KG1 (cell line): ENCODE measurements around the gene MMP21.

ENCODE experiments used
- DNase-seq: peaks from one replicate; lab custom pipeline; 2025; lab: John Stamatoyannopoulos, UW

Gene MMP21

GRCh38 chr10:125765835-125766234, 9.8 kb downstream of the MMP21 start:
- no peak for DNase-seq

DNA sequence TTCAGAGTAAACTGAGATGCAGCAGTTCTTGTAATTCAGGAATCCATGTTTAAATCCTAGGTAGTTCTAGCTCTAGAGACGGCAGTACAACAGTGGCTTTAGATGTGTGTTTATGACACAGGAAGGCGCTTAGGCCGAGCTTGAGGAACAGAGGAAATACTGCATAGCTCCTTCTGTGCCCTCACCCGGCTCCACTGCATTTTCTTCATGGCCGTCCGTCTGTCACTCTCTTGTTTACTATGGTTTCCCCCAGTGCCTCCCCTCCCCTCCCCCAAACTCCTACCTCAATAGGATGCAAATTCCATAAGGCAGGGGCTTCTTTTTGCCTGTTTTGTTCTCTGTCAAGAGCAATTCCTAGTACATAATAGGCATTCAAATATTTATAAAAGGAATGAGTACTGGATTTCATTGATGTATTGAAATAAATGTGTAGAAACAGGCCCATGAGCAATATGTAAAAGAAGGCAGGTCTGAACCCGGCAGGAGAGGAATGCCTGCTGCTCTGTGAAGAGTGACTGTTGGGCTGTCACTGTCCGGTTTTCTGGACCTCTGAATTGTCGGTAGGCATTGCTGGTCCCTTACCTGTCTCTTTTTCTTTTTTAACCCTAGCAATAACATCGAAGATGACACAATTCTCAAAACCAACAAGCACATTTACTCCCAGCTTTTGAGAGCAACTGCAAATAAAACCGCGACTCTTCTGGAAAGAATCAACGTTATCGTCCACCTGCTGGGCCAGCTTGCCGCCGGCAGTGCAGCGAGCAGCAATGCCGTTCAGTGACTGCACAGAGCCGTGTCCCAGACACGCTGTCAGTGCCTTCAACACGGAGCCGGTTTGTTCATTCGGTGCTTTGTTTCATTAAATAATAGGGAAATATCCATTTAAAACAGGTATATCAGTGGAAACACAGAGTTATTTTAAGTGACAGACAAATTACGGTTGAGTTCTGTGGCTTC, 12.7 kb downstream of the MMP21 start:
- DNase-seq: no peak

- no peak for DNase-seq
These were observed 13.7 kb downstream of the MMP21 start for GRCh38 chr10:125761961-125762360.

GRCh38 chr10:125757742-125758141, 17.9 kb downstream of the MMP21 start:
- no peak for DNase-seq

- no peak for DNase-seq
These were observed 18.7 kb downstream of the MMP21 start for GRCh38 chr10:125756853-125757487.

- no peak for DNase-seq
These were observed 19.4 kb downstream of the MMP21 start for GRCh38 chr10:125756196-125756595.

GRCh38 chr10:125747417-125747816, 28.2 kb downstream of the MMP21 start:
- no peak for DNase-seq

GRCh38 chr10:125744909-125745308, 30.7 kb downstream of the MMP21 start:
- no peak for DNase-seq

DNA sequence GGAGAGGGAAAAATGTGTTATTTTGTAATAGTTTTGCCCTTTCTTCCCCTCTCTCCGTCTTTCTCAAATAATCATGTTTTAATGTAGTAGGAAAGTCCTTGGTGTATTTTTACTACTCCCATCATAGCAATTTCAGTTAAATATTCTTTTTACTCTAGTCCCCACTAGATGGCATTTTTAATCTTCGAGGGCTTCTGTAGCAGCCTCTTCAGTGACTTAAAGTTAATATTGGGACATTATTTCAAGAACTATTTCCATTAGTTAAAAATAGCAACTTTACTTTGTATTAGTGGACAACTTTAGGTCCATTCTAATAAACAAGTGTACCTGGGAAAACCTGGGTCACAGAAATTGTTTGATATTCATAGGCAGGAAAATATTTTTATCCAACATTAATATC, 33.2 kb downstream of the MMP21 start:
- no peak for DNase-seq

GRCh38 chr10:125739994-125740679, 35.5 kb downstream of the MMP21 start:
- DNase-seq: no peak

DNA sequence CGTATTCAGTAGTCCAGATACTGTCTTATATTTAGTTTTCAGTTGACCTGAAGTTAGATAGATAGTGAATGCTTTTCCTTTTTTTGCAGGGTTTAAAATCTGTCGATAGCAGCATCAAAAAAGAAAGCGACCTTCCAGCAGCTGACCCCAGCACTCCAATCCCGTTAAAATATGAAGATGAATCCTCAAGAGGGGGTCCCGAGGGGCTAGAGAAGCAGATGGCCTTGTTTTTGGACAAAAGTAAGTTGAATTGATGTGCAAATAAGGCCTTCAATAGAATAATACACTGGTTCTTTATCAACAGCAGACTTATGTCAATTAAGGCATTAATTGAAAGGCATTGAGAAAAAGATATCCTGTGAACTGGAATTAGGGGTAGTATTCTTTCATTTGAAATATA, 37.4 kb downstream of the MMP21 start:
- DNase-seq: no peak

GRCh38 chr10:125734823-125735222, 40.8 kb downstream of the MMP21 start:
- DNase-seq: no peak

GRCh38 chr10:125734148-125734547, 41.5 kb downstream of the MMP21 start:
- no peak for DNase-seq

DNA sequence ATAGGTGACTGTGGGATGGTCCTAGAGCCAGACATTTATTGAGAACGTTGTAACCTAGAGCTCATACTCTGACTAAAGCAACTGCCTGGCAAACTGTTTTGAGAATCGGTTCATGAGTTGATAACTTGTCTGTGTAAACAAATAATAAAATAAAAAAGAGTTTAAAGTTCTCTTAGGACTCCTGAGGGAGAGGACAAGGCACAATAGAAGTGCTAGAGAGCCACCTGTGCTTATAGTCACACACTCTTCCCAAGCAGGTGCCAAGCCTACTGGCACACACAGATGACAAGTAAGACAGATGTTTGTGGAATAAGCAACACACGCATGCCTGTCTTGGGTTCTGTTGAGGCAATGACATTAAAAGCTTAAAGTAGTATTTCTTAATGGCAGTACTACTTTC, 48.2 kb downstream of the MMP21 start:
- no peak for DNase-seq

DNA sequence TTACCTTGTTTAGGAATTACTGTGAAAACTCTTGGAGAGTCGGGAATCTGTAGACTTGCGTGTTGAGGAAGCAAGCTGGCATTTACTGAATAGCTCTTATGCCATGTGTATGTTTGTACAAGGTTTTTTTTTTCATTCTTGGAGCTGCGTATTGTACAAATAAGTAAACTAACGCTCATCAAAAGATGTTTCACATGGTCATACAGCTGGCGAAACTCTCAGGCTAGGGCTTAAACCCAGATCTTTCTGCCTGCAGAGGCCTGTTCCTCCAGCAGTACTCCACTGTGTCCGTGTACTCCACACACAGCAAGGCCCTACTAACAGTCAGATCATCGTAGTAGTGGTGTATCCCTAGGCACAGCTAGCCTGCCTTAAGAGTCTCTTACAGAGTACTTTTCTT, 48.7 kb downstream of the MMP21 start:
- no peak for DNase-seq

DNA sequence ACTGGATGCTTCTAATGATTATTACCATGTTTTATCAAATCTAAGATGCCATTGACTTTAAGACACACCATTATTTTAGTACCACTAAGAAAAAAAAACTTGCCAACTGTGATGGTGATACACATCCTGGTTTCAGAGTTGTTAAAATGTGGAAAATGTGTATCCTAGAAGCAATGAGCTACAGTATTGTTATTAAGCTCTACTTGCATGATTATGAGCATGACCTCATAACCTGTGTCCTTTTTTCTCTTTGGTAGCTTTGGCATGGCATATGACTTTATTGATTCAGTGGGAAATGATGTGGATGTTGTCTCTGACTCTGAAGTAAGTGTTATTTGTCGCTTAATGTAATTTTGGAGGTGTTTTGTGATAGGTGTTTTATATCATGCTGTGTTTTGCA, 52.8 kb downstream of the MMP21 start:
- no peak for DNase-seq

DNA sequence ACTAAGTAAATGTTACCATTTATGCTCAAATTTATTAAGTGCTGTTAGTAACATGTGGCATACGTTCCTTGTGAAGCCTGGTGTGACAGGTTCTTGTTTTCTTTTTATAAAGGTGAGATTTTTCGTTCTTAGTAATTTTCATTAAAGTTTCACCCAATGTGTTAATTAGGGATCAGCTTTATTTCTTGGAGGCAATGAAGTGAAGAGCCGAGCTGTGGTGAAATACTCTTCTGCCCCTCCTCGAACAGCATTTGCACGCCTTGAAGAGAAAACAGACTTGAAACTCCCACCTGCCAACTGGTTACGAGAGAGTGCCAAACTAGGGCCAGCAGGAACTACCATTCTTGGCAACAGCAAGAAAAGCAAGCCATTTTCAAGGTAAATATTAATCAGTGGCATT, 54.6 kb downstream of the MMP21 start:
- no peak for DNase-seq

DNA sequence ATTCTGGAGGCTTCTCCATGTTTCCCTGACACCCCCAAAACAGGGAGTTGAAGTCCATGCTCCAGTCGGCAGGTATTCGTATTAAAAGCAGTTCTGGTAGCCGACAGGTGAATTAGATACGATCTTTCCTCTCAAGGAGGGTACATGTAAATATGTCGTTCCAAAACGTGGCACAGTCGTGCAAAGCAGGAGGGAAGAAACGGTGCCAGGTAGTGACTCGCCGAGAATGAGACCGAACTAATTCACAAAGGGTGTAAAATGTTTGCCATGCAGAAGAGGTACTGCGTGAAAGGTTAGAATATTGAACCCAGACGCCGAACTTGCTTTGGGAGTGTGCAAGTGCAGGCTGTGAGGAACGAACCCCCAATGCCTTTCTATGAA, 55.6 kb downstream of the MMP21 start:
- no peak for DNase-seq

DNA sequence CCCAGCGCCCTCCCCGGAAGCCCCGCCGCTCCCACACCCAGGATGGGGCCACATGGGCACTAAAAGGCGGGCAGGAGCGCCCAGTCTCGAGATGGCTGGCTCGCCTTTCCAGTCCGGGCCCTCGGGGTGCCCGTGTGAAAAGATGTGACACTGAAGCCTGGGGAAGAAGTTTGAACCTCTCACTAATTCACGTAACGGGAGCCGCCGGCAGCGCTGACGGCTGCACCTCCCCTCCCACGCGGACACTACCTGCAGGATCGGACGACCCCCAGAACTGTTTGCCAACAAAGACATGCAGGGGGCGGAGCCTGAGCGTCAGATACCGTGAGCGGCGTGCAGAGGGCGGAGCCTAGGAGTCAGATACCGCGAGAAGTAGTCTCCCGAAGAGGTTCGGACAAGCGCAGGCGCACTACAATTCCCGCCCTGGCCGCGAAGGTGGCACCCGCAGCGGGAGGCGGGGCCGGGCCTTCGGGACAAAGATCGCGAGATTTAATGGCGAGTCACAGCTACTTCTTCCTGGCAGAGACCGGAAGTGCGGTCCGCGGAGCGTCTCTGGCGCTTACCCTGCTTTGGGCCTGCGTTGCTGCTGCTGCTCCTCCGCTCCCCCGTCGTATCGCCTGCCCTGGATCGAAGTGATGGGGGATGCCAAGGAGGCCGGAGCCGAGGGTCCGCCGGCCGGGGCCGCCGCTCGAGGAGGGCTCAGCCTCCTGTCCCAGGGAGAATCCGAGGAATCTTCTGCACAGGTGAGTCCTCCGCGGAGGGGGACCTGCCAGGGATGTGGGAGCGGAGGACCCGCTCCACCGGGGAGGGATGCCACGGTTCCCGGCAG, 56.2 kb downstream of the MMP21 start, which contains the start of gene EDRF1:
Gene EDRF1, plus strand, starts transcription at position 537 of the 829 bp plus-strand sequence. Its CDS starts 99 bp downstream, at position 636.
- DNase-seq: peak; percentile 97
